ENCODE data around the gene RASL12. TPM values are rescaled to one million over a fixed set of nuclear protein-coding genes. Genes with fewer than 3 reads are reported as not detected.

Gene RASL12
- total RNA-seq, 1 donor = under 0.01 TPM

GRCh38 chr15:65006876-65007275, 60.9 kb downstream of the RASL12 start:
- TF ChIP-seq CTCF (IDR thresholded peaks at IDR 0.05; ENCODE audit: insufficient read depth, low read depth, low read length) = no peak
- no peak overlapping the region for H3K4me3 ChIP-seq (ENCODE audit: low read depth, low read length)
- DNase-seq (ENCODE audit: low read depth) = no peak

- H3K4me3 ChIP-seq (ENCODE audit: low read depth, low read length) = no peak overlapping the region
- no peak for DNase-seq (ENCODE audit: low read depth)
- TF ChIP-seq CTCF (IDR thresholded peaks at IDR 0.05; ENCODE audit: insufficient read depth, low read depth, low read length) = no peak
Measured at GRCh38 chr15:65004993-65005392, 62.8 kb downstream of the RASL12 start.

Small RNAs within 50 kb of the gene (small RNA-seq; reads per million reads assigned to genes)
- not detected for gene AC013553.1

Other genes with a start within 250 kb of the RASL12 start
- 9.7 and 11.2 TPM in 2 replicates for gene PIF1, start 242.3 kb downstream of the RASL12 start, total RNA-seq
- 30.9 and 48.8 TPM in 2 replicates for gene PLEKHO2, start 226.1 kb downstream of the RASL12 start, total RNA-seq
- gene ANKDD1A, start 156.1 kb downstream of the RASL12 start, total RNA-seq = 3.9 and 7.1 TPM in 2 replicates
- 110 and 130 TPM in 2 replicates for gene SPG21, start 78.1 kb downstream of the RASL12 start, total RNA-seq
- gene MTFMT, start 38.4 kb downstream of the RASL12 start, total RNA-seq = 18.0 and 30.7 TPM in 2 replicates
- not detected in 2 replicates for gene SLC51B, start 22.6 kb downstream of the RASL12 start, total RNA-seq
- not detected in 2 replicates for gene KBTBD13, start 8.8 kb upstream of the RASL12 start, total RNA-seq
- gene UBAP1L, start 47.2 kb upstream of the RASL12 start, total RNA-seq = 1.7 and 2.3 TPM in 2 replicates
- 14.8 and 20.7 TPM in 2 replicates for gene PDCD7, start 65.8 kb upstream of the RASL12 start, total RNA-seq
- 35.1 and 44.5 TPM in 2 replicates for gene CLPX, start 117.4 kb upstream of the RASL12 start, total RNA-seq
- under 0.01 TPM in 2 replicates for gene CILP, start 143.5 kb upstream of the RASL12 start, total RNA-seq
- gene PARP16, start 218.9 kb upstream of the RASL12 start, total RNA-seq = 3.0 and 4.5 TPM in 2 replicates
- gene RNU5A-1, start 228.1 kb upstream of the RASL12 start, total RNA-seq = not detected in 2 replicates
- not detected in 2 replicates for gene RNU5B-1, start 236.7 kb upstream of the RASL12 start, total RNA-seq

All from fibroblast of villous mesenchyme (primary cell).